Gastrocnemius medialis (tissue), 4 donors: ENCODE data around the gene TXNRD2.

ENCODE experiments used
- POLR2A ChIP-seq, 2 donors: fragments of 450-650 bp; IDR thresholded peaks; one replicate each; pipeline ENCODE4 v1.6.1; 2017; ENCODE audit warnings: antibody characterized with exemption in 2 of 2, mild to moderate bottlenecking in 2 of 2, moderate library complexity in 2 of 2
- TF ChIP-seq, protein P1 (sequence below), 5 experiments: fragments of 450-650 bp in 3 of 5; fragments of 200-600 bp in 2 of 5; sonication (generic) in 2 of 5; IDR thresholded peaks in 4 of 5; conservative IDR thresholded peaks in 1 of 5; 1 replicate in 4 of 5; 2 replicates in 1 of 5; pipeline ENCODE4 v1.5.1; 2016 to 2019; ENCODE audit warnings: antibody characterized with exemption in 5 of 5, mild to moderate bottlenecking in 3 of 5, moderate library complexity in 3 of 5

DNA sequence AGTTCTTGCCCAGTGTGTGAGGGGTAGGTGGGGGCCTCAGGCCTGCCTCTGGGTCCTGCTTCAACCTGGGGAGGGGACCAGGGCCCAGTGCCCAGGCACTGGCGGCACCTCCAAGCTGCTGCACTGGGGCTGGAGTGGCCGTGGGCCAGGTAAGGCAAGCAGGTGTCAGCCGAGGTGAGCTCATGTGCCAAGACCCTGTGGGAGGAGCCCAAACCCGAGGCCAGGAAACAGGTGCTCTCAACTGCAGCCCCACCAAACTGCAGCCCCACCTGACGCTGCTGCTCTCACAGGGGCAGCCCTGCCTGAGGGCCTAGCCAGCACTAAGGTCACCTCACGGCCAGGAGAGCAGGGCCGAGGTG, 68.9 kb downstream of the TXNRD2 start:
- TF ChIP-seq, protein P1, sequence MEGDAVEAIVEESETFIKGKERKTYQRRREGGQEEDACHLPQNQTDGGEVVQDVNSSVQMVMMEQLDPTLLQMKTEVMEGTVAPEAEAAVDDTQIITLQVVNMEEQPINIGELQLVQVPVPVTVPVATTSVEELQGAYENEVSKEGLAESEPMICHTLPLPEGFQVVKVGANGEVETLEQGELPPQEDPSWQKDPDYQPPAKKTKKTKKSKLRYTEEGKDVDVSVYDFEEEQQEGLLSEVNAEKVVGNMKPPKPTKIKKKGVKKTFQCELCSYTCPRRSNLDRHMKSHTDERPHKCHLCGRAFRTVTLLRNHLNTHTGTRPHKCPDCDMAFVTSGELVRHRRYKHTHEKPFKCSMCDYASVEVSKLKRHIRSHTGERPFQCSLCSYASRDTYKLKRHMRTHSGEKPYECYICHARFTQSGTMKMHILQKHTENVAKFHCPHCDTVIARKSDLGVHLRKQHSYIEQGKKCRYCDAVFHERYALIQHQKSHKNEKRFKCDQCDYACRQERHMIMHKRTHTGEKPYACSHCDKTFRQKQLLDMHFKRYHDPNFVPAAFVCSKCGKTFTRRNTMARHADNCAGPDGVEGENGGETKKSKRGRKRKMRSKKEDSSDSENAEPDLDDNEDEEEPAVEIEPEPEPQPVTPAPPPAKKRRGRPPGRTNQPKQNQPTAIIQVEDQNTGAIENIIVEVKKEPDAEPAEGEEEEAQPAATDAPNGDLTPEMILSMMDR (IDR thresholded peaks at IDR 0.05 in 4 of 5, conservative IDR thresholded peaks at IDR 0.05 in 1 of 5), result no peak
- no peak for TF ChIP-seq POLR2A (IDR thresholded peaks at IDR 0.05)
